D341Med (cell line): ENCODE data around the gene TFF1.
A peak's percentile ranks its signal among the peaks of the same experiment; 100 is the strongest.

Experiments
- DNase-seq: peaks from one replicate; pipeline ENCODE4 v3.0.0; 2012; ENCODE audit warnings: low spot score

The TFF1 gene

GRCh38 chr21:42317826-42318746, 48.2 kb downstream of the TFF1 start:
- peak; percentile 37 for DNase-seq

GRCh38 chr21:42317341-42317741, 49.0 kb downstream of the TFF1 start:
- no peak for DNase-seq

DNA sequence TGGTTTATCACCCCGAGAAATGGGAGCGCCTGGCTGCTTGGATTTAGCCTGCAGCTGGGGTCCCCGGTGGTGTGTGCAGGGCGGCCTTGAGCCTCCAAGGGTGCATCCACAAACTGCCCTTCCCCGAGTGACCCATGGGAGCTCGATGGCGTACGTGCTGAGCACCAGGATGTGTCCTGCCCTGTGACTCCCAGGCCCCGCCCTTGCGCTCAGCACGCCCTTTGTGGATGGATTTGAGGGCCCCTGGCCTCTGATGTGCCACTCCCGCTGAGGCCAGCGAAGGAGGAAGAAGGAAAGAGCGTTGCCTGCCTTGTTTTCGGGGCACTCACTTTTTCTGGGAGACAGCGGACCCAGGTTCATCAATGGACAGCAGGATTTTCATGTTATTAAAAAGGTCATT, 49.4 kb downstream of the TFF1 start:
- DNase-seq, result no peak

GRCh38 chr21:42315296-42315891, 50.9 kb downstream of the TFF1 start, which contains the start of gene TFF3:
TSS of gene TFF3 (minus strand) at chr21:42315409. CDS start at chr21:42315374, 35 bp downstream.
- DNase-seq, result no peak

GRCh38 chr21:42314616-42315295, 51.6 kb downstream of the TFF1 start:
- no peak for DNase-seq

GRCh38 chr21:42313501-42313969, 52.8 kb downstream of the TFF1 start:
- DNase-seq, result no peak

GRCh38 chr21:42312626-42313104, 53.7 kb downstream of the TFF1 start:
- DNase-seq, result peak; percentile 74
